HG03558 (cell line): ENCODE measurements around the gene SKAP1.

Experiments
- ATAC-seq: cut with Tn5 transposase; IDR thresholded peaks from one replicate; pipeline ENCODE4 v1.9.1; 2021; ENCODE audit warnings: moderate number of reproducible peaks; ENCODE audit not compliant: unreplicated experiment; ENCODE audit errors: extremely low read depth

SKAP1 gene

GRCh38 chr17:48159232-48159631 lies 270.8 kb downstream of the SKAP1 start:
- ATAC-seq, result no peak

DNA sequence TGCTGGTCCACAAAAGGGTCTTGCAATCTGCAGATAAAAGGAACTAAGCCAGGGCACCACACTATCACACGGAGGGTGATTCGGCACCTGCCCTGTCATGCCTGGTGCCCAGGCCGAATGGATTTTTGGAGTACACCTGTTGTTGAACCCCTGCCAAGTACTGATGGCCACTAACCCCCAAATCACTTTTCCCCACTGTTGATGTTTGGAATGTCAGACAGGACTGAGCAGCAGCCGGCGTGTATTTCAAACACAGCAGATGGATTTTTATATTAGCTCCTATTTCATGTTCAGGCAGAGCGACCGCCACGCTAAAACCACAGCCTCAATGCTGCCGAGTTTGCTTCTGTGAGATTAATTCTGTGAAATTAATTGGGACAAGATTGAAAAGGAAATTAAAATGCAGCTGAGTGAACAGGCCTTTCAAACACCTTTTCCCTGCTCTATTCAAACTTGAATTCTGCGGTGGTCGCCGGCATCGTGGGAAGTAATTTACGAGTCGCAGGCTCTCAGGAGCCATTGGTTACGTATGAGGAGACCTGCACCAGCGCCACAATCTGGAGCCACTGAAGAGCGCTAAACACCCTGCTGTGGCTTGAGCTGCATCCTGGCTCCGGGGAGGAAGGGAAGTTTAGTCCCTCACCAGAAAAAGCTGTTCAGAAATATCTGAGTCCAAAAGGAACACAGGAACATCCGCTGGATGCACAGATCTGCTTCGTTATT lies 274.0 kb downstream of the SKAP1 start:
- ATAC-seq, result no peak

DNA sequence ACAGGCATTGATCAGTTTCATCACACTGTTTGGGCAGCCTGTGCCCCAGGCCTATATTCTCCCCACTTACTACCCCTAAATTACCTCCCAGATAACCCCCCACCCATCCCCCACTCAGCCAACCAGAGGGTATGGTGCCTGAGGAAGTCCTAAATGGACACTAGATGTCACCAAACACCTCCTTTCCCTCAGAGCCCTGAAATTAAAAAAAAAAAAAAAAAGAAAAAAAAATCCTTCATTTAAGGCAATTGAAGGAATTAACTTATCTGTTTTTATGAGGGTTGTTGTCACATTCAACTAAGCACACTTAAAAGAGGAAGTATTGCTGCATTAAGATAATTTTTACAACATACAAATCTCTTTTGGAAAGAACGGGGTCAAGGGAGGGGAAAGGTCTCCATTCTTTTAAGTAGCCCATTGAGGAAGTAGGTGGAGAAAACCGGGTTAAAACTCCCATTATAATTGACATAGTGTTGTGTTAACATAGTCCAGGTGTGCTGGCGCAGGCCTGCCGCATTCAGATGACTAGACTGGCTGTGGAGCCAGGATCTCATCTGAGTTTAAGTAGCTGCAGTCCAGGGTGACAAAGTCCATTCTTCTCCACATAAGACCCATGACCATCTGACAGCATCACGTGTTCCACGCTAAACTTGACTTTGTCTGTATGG lies 276.2 kb downstream of the SKAP1 start:
- no peak for ATAC-seq

GRCh38 chr17:48152289-48152688 lies 277.7 kb downstream of the SKAP1 start:
- ATAC-seq, result no peak

DNA sequence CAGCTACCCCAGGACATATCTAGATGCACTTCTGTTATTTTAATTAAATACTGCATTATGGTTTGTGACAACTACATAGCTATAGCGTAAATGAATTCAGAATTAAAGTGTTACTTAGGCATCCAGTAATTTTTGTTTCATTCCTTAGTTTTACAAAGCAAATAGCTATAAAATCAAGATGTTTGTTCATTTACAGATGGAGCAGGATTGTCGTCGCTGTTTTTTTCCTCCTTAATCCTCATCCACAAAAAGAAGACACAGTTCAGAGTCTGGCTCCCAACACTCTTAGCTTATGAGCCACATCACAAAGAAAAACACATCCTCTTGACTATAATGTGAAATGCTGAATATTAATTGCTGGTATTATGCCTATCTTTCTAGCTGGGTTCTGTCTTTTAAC lies 278.8 kb downstream of the SKAP1 start:
- no peak for ATAC-seq

DNA sequence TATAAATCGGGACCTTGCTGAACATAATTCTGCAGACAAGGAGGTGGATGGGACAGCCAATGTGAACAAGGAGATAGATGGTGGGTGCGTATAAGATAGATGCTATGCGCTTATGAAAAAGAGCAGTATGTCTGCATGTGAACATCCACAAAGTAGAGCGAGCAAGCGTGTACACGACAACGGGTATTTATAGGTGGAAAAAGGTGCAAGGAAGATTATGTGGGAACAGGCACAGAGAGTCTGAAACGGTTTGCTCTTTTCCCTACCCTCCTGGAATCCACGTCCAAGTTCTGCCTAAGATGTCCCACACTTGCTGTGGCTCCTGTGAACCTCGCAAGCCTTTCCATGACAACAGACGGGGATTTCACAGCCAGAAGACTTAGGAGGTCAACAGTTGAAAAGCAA lies 279.4 kb downstream of the SKAP1 start:
- no peak for ATAC-seq

- ATAC-seq, result no peak
Measured at GRCh38 chr17:48149787-48150463, 280.1 kb downstream of the SKAP1 start.

DNA sequence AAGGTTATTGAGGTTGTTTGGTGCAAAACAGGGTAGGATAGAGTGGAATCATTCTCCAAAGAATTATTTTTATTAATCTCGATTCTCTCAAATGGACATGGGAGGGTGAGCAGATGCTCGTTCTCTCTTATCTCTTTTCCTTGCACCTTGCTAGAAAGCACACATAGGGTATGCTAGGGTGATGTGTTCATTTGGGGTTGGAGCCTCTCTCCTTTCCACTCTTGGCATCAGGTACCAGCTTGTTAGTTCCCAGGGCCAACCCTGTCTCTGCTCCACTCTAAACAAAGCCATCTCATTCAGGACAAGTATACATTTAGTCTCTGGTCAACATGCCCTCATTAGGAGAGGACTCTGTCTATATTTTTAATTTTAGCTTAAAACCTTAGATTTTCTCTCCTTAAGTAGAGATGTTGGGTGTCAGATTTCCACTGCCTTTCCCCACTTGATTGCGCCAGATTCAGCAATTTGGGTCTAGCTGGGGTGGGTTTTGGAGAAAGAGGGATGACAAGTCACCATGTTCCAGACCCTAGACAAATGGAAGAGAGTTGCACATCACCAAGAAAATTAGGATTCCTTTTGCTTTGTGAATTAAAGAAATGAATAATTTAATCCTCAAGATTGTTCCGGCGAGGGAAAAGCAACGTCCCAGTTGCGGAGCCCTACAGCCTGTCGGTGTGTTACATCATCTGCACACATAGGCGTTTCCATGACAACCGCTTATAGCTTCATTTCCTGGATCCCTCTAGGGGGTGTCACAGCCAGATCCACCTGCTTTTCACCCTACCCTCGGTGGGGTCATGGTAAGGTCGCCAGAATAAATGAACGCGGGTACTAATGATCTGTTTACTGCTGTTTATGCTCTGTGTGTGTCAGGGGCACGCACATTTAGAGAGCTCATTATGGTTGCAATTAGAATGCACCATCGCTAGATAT lies 280.9 kb downstream of the SKAP1 start:
- ATAC-seq, result no peak

DNA sequence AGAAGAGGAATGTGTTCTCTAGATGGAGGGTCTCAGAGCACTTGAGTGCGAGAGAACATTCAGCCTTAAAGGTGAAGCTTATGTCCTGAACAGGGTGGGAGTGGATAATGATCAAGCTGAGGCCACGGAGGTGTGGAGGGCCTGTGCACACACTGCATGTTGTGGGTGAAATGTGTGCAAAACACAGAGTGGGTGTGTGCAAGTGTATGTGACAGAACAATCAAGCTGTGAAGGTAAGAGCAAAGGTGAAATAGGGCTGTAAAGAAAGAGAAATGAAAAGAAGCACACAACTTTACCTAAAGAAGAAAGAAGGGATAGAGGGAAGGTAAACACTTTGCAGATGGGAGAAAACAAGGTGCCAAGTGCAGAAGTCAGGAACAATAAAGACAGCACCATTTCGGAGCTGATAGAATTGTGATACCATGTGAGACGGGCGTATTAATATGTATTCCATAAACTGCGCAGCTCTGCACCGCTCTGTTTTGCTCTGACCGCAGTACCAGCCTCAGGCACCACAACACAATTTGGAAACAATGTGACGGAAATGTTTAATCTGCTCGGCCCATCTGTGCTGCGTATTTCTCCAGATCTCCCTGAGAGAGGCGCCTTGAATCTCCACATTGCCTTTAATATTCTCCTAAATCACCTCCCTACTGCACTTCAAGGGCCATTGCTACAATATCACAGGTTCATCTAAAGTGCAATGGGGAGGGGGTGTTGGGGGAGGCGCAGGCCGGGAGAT lies 281.8 kb downstream of the SKAP1 start:
- ATAC-seq, result no peak

DNA sequence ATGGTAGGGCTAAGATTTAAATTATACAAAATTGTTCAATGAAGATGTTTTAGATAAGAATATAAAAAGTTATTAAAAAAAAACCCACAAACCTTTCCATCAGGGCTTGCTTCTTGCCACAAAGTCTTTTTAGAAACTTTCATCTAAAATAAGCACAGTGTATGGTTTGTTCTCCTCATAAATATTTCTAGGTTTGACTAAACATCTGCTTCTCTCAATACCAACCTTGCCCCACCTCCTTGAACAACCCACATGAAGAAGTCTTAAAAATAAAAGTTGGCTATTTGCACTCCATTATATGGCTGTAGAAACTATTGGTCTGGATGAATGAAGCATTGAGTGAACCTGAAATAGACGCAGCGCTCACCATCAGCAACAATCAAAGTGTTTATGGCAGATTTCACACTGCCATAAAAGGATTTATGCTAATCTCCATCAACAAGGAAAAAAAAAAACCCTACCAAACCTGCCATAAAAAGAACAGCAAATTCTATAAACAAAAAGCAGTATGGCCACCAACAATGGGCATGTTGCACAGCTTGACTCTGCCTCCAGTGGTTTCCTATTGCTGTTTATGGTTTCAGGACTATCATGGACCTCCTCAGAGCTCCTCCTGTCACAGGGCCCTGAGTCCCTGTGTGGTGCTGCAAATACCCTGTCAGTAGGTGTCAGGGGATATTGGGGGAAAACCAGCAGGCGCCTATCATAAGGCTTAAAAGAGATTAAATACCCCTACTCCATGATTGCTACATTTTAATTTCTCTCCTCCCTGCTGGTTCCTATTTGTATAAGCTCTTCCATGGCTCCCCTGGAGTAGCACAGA lies 284.8 kb downstream of the SKAP1 start:
- no peak for ATAC-seq

- no peak for ATAC-seq
Measured at GRCh38 chr17:48144231-48144630, 285.8 kb downstream of the SKAP1 start.

- no peak for ATAC-seq
Measured at GRCh38 chr17:48143629-48144028, 286.4 kb downstream of the SKAP1 start.

DNA sequence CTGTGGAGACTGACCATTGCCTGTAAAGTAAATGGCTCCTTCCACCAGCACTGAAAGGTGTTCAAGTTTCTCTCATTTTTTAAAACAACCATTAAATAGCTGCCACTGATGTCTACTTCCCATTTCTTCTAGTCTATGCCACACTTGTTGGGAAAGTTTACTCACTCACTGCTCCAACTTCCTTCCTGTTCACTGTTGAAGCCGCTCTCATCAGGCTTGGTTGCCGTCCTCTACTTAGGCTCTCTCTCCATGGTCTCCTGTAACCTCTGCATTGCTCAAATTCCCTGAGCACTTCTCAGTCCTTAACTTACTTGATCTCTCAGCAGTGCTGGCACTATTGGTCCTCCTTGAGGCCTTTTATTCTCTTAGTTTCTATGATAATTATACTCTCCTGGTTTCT lies 290.1 kb downstream of the SKAP1 start:
- no peak for ATAC-seq

DNA sequence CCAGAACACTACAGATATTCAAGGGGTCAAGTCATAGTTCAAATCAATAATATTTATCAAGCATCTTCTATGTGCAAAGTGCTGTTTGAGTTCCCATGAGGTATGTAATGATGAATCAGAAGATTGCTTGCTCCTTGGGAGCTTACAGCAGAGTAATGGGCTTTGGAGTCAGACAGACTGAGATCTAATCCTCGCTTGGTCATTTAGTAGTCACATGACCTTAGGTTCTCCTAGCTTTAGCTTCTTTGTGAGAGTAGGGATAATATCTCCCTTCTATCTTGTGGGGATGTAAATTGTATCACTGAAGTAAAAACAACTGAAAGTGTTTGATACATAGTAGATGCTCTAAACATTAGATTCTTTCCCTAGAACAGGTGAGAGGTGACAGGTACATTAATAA lies 292.4 kb downstream of the SKAP1 start:
- no peak for ATAC-seq

DNA sequence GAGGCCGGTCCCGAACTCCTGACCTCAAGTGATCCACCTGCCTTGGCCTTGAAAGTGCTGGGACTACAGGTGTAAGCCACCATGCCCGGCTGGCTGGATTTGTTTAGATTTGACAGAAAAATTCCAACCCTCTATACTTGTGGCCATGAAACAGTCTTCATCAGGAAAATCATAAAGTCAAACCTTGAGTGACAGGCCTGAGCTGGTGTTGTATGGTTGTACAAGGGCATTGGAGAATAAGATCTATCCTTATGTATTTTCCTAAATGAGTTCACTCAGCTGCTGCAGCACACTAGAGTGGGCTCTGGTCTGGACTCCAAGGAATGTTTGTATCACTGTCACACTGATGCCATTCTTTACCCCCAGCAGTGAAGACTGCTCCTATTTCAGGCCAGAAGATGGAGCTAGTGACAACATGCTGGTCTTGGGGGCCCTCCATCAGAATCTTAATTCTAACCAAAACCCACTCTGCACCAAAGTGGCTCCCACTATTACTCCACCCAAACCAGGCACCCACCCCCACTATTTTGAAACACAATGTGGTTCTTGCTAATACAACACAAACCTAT lies 295.0 kb downstream of the SKAP1 start:
- no peak for ATAC-seq

DNA sequence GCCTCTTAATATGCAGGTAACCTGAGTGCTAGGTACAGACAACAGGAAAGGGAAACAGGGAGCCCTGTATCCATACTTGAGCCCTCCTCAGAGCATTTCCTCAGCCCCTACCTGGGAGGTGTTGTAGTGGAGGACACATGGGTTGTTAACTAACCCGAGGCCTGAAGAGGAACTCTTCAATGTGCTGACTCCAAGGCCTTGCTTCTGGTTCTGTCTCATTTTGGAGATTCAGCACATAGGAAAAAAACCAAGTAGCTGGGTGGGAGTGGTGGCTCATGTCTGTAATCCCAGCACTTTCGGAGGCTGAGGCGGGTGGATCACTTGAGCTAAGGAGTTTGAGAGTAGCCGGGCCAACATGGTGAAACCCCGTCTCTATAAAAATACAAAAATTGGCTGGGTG lies 297.6 kb downstream of the SKAP1 start:
- ATAC-seq, result no peak

- ATAC-seq, result no peak
Measured at GRCh38 chr17:48131216-48131824, 298.7 kb downstream of the SKAP1 start.

DNA sequence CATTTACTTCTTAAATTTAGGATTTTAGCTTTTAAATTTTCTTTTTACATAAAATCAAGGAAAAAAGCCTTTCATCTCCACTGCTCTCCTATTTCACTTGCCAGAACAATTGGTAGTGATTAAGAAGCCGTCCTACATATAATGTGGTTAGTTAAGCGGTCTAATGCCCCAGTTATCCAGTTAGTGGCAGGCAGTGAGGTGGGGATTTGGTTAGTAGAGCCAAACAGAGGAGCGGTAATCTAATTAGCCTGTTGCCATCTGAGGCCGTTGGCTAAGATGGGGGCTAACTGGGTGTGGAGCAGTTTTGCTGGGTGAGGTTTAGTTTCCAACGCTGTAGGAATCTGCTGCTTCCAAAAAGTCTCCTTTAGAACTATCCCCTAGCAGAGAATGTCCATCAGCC lies 300.0 kb downstream of the SKAP1 start:
- ATAC-seq, result no peak
